SW480 (cell line): ENCODE results near the gene TGFBR3L.
A peak's percentile ranks its signal among the peaks of the same experiment; 100 is the strongest.
"Not testable (repeated sequence)": the region's sequence is repeated elsewhere in the genome, so short reads cannot be mapped to it uniquely, and the experiment has no call there.

Experiments used
- DNase-seq: peaks from one replicate; pipeline ENCODE4 v3.0.0-alpha.2; 2016; ENCODE audit warnings: low spot score

TGFBR3L gene

DNA sequence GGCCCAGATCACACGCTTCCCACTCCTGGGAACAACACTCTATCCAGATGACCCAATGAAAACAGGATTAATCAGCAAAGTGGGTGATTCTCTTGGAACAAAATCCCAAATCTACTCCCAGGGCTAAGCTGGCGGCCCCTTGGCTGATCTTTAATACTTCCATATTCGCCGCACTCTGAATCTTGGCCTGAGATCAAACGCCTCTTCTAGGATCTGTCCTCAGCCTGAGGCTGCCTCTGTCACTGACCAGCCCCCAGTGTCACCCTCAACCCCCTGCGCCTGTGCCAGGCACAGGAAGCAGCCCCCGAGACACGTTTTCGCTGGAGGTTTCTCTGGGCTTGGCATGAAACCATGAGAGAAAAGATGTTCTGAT is 13.7 kb downstream of the TGFBR3L start:
- DNase-seq = no peak

DNA sequence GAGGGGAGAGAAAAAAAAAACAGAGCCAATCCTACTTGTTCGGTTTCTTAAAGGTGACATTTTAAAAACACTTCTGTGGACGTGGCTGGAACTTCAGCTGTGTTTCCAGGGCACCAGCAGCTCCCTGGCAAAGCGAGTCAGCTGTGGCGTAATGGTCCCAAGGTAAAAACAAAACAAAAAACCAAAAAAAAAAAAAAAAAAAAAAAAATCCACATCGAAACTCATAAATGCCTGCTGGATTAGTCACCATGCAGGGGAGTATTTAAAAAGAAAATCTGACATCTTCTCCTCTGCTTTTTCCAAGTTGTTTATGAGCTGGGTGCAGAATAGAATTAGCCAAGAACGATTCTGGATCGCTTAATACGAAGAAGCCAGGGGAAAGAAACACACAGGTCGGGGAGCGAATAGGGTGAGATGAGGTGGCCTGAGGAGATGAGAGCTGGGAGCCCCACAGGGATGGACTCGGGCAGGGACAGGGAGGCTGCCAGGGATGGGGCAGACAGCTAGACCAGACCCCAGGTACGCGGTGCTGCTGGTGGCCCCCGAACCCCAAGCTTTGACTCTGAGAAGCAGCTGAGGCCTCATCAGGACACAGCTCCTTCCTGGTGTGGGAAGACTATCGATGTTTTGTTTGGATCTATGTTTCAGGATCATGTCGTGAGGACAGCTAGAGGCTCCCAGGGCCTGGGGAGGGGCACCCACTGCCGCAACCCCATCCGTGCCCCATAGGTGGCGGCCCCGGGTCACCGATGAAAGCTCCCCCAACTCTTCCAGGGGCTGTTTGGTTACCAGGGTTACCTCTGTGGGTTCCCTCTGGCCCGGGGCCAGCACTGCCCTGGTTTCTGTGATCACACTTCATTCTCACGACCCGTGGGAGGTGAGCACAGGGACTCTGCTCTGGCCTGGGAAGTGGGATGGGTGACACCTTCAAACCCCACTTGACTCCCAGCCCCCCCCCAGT is 14.4 kb downstream of the TGFBR3L start:
- DNase-seq = peak; percentile 74

DNA sequence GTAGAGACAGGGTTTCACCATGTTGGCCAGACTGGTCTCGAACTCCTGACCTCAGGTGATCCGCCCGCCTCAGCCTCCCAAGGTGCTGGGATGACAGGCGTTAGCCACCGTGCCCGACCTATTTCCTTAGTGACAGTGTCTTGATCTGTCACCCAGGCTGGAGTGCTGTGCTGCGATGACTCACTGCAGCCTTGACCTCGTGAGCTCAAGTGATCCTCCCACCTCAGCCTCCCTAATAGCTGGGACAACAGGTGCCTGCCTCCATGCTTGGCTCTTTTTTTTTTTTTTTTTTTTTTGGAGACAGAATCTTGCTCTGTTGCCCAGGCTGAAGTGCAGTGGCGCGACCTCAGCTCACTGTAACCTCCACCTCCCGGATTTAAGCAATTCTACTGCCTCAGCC is 15.4 kb downstream of the TGFBR3L start:
- DNase-seq = not testable (repeated sequence)

DNA sequence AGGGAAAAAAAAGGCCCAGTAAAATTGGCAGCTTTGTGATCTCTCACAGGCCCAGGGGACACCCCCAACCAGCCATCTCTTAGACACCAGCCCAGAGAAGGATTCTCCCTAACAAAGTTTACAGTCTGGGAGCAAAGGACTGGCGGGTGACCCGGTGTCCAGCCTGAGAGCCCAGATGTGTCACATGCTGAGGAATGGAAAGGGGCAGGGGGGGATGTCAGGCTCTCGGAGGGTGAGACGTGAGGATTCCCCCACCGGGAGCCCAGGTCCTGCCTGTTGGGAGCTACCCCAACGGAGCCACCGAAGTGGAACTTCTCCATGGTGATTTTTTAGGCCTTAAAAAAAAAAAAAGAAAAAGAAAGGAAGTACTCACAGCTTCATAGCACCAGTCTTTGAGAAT is 16.1 kb downstream of the TGFBR3L start:
- no peak for DNase-seq

DNA sequence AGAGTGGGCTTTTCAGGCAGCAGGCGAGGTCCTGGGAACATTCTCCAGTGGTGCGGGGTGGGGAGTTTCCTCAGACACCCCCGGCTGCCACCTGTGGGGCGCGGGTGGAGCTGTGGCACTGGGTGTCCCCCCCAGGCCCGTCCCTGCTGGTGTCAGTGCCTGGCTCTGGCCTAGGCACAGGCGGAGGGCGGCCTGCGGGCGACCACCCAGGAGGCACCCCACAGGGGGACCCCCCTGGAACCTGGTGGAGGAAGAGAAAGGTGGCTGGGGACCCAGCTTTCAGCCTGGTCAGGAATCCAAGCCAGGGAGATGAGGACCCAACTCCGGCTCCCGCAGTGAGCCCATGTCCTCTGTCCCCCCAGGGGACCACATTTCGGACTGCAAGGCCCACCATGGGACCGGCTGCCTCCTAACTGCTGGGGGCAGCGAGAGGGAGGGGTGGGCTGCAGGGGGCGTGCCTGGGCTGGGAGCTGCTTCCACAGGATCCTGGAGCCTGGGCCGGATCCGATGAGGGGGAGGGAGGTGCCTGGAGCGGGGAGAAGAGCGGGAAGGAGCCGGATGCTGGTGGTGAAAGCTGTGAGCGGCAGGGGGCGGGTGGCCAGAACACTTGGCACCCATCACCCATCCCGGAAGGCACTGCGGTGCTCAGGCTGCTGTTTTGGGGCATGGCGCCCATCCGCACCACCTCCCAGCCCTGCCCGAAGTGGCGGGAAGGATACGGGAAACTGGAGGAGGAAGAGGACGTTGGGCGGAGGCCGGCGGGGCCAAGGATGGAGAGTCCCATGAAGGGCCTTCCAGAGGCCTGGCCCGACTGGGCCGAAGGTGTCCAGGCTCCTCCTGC is 16.8 kb downstream of the TGFBR3L start:
- no peak for DNase-seq

DNA sequence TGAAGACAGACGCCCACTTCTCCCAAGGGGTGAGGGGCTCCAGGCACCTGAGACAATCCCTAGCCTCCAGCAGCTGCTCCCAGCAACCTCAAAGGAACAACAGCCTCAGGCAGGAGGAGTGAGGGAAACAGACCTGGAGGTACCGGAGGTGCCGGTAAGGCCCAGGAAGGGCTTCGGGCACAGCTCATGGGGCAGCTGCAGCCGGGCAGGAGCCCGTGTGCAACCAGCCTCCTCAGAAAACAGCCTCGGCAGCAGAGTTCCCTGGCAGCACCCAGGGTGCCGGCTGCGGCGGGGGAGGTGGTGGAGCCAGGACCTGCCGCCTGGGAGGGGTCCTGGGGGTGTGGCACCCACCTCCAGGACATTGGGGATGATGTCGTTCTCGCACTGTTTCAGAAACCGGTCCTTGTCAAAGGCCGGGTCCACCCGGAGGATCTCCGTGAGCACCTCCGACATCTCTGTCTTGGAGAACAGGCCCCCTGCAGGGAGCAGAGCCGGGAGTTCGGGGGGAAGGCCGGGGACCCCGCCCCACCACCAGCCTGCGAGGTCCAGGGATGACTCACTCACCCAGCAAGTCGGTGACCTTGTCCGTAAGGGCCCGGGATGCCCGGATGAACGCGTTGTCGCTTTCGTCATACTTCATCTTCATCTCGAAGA is 17.8 kb downstream of the TGFBR3L start:
- DNase-seq = no peak

DNA sequence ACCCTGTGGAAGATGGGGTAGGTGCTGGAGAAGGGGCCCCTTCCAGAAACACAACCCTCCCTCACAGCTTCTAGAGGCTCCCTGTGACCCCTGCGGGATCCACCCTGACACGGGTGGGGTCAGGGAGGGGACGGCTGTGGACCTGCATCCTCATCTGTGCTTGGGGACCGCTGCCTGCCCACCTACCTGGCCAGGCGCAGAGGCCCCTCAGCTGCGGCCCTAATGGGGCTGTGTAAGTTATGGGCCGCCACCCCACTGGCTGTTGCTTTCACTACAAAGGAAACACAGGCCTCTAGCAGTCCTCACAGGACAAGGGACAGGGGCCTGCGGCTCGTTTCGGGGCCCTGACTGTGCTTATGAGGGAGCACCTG is 18.3 kb downstream of the TGFBR3L start:
- no peak for DNase-seq

DNA sequence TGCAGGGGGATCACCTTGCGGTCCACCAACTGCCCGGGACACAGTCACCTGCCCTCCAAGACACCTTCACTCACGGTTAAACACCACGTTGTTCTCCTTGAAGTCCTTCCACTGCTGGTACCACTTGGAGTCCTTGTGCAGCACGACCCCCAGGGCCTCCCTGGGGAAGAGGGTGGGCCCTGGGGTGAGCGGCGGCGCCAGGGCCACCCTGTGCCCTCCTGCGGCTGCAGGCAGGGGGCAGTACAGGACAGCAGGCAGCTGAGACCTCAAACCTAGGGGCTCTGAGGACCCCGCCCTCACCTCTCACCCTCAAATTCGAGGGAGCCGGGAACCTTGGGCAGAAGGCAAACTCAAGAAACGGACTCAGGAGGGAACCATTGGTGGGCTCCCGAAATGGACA is 18.8 kb downstream of the TGFBR3L start:
- DNase-seq = no peak

DNA sequence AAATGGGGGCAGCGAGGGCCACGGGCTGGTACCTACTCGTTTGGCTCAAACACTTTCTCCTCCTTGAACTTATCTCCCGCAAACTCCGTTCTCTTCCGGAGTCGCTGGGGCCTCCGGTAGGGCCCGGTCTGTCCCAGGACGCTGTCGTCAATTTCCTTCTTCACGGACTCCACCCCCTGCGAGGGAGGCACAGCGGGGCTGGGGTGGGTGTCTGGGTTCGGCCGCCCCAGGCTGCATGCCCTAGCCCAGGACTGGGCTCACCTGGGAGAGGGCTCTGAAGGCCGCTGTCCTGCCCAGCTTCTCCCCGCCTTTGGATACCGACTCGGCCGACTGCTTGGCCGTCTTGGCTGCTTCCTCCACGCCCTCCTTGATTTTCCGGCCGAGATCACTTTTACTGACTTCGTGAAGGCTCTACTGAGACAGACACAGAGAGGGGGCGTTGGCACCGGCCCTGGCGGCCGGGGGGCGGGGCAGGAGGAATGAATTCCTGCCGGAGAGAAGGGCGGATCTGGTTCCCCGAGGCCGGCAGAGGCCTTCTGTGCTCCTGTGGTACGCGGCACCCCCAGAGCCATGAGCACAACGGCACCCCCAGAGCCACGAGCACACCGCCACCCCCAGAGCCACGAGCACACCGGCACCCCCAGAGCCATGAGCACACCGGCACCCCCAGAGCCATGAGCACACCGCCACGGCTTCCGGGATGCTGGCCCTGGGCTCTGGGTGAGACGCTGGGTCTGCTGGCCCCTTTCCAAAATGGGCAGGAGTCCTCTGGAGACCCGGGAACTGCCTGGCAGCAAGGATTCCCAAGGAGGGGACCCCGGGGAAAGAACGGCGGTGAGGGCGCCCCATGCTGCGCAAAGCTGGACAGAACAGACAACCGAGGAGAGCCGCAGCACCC is 19.4 kb downstream of the TGFBR3L start:
- no peak for DNase-seq

DNA sequence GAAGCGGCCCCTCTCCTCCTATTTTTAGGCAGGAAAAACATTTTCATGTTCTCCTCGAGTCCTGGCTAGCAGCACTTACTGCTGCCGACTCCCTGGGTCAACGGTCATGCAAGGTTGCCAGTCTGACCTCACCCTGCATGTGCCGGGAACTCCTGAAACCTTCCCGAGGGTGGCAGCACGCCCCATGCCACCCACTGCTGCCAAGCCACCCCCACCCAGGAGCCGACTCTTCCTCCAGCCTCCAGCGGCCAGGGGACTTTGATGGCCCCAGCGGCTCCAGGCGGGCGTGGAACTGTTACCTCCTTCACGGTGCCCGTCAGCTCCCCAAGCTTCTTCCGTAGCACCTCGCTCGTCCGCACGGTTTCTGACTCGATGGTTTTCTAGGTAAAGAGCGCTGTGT is 20.1 kb downstream of the TGFBR3L start:
- DNase-seq = no peak

DNA sequence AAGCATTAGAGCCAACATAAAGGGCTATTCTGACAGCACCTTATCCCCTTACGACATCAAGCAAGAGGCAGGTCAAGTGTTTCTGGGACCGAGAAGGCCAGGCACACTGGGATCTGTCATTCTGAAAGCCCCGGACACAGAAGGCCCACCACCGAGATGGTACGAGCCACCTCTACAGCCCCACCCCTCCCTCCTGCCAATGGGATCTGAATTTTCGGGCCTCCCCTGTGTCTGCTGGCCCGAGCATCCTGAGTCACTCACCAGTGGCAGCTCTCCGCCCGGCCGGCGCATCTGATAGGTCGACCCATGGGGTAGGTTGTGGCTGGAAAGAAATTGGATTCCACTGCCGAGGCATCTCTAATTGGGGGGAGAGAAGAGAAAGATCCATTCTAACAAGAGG is 26.2 kb downstream of the TGFBR3L start:
- no peak for DNase-seq

DNA sequence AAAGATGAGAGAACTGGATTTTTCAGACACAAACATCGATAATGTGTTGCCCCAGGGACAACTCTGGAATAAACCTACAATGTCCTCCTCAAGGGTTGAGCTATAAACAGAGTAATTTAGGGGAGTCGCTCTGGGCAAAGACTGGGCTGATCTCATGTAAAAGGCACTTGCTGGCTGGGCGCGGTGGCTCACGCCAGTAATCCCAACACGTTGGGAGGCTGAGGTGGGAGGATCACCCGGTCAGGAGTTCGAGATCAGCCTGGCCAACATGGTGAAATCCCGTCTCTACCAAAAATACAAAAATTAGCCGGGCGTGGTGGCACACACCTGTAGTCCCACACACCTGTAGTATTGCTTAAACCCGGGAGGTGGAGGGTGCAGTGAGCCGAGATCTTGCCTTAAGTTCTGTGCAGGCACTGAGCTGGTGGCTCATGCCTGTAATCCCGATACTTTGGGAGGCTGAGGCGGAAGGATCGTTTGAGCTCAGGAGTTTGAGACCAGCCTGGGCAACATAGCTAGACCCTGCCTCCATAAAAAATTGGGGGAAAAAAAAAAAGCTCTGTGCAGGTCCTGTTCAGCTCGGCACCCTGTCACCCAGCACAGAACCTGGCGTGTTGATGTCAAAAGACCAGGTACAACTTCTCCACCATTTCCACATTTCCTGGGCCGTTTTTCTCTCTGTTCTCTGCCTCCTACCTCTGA is 27.4 kb downstream of the TGFBR3L start:
- no peak for DNase-seq

DNA sequence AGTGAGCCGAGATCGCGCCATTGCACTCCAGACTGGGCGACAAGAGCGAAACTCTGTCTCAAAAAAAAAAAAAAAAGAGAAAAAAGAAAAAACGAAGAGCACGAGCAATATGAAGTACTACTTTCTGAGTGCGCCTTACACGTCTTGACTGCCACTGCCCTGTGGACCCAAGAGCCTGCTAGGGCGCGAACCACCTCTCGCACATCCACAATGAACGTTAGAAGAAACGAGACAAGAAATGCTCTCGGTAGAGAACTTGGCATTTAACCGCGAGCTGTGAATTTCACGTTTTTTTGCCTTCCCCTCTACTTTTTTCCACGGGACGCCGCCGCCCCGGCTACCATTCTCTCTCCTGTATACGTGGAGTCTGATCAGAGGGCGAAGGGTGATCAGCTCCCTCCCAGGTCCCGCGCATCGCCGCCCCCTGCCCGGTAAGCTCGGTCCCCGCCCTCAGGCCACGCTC is 28.4 kb downstream of the TGFBR3L start:
- no peak for DNase-seq

DNA sequence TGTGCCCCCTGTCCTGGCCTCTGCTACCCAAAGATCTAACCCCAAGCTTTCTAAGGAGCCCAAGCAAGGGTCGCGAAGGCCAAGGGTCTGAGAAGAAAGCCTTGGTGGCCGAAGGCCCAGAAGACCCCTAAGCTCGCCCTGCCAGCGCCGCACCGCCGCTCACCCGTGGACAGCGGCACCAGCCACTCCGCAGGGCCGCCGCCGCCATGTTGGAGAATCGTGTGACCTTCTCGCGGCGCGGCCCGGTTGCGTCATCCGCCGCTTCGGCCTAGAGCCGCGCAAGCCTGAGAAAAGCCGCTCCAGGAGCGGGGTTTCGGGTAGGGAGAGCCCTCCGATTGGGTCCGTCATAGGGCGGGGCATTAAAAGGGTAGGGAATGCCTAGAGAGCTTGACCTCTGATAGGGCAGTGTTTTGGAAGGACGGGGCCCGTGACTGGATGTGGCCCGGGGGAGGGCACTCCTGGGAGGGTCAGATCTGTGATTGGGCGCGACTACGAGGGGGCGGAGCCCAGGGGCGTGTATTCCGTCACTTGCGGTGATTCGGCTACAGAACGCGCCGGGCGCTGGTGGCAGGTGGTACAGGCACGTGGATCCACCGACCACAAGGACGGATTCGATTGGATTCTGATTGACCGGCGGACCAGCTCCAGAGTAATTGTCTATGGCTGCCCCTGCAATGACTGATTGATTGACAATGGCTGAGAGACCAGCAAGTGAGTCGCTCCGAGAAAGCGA is 29.0 kb downstream of the TGFBR3L start, which contains the start of gene TIMM44:
TSS of gene TIMM44 (minus strand) at position 223 of the 733 bp plus-strand sequence. CDS start at position 208, 15 bp downstream.
- peak; percentile 100 for DNase-seq

DNA sequence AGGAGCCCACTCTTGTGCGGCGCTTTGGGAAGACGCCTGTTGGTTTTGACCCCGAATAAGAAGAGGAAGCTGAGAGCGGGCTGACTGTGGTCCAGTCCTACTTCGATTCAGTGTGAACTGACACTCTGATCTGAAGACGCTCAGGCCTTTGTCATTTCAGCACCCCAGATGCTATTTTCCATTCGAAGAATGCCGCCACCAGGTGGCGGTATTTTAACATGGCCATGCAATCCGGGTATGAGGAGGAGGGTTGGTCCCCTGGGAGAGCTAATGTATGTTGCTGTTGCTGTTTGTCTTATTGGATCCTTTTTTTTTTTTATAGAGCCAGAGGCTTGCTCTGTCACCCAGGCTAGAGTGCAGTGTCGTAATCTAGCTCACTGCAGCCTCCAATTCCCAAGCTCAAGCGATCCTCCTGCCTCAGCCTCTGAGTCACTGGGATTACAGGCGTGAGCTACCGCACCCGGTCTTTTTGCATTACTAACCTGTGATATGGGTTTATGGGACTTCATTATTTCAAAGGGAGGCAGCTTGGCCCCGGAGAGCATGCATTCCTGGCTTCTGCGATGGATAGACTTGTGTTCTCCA is 29.6 kb downstream of the TGFBR3L start:
- DNase-seq = peak; percentile 90

DNA sequence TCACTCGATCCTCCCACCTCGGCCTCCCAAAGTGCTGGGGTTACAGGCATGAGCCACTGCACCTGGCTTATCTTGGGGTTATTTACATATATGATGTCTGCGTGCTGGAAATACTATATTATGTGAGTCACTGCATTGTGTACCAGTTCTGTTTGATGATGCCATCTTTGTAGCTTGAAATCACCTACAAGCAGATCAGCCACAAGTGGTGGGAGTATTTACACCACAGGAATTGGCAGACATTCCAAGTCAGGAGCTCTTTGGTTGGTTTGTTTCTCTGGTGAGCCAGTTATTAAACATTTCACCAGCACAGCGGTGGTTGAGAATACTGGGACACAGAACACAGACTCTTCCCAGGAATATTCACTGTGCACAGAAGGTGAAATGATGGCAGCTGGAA is 33.3 kb downstream of the TGFBR3L start:
- DNase-seq = peak; percentile 49

DNA sequence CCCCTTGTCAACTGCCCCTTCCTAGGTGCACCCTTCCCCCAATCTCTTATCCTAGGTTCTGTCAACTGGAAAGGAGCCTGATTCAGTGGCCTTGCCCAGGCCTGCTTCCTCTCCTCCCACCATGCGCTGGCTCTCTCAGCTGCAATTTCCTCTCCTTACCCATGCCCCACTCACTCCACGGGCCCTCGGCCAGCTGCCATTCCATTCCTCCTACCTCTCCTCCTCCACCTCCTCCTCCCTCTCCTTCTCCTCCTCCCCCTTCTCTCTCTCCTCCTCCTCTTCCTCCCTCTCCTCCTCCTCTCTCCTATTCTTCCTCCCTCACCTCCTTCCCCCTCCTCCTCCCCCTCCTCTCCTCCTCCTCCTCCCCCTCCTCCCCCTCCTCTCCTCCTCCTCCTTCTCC is 38.4 kb downstream of the TGFBR3L start:
- no peak for DNase-seq

DNA sequence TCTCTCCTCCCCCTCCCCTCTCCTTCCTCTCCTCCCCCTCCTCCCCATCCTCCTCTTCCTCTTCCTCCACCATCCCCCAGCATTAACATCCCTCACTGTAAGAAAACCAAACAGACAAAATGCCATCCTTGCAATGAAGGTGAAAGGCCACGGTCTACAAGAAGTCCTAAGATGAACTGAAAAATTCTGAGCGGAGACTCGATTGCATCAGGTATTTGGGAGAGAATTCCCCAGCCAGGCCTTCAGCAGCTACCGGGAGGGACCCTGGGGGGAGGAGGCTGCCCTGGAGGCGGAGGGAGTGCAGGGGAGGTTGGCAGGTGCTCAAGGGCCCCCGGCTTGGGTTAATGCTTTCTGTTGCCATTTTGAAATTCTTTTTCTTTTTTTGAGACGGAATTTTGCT is 38.9 kb downstream of the TGFBR3L start:
- DNase-seq = no peak

DNA sequence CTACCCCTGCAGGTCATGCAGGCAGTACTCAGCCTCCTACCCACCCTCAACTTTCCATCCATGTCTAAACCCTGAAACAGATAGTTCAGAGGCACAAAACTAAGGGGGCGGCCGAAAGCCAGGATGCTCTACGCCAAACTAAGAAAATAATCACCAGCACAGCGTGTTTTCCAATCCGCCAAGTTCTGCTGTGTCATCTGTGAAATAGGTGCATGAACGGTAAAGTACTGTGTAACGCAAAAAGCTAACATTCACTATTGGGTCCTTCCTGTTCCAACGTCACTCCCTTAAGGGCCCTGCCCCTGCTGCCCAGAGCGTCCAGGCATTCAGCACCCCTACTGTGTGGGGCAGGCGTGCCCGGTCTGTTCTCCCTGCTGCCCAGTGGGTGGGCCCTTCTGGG is 41.1 kb downstream of the TGFBR3L start:
- DNase-seq = no peak

DNA sequence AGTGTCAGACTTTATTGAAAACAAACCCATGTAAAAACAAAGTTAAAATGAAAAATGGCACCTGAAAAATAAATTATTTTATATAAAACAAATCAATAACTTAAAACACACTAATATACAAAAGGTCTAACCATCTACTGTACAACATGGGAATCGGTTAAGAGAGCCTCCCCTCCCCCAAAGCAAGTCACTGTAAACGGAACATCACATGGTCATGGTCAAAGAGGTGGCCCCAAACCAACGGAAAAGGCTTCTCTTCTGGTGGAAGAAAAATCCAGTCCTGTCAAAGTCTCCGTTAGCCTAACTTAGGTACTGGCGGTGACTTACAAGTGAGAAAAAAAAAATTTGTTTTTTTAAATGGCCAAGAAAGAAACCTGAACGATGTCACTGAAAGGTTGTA is 44.6 kb downstream of the TGFBR3L start:
- DNase-seq = no peak
